Measurements from ENCODE around the gene TMEM214.

The TMEM214 gene

GRCh38 chr2:27032495-27033252 is at the start of gene TMEM214:
TMEM214 (plus strand) TSS chr2:27032965; CDS start chr2:27033016, 51 bp downstream.
- peak; percentile 94 for DNase-seq

- no peak for DNase-seq
Measured at GRCh38 chr2:26983746-26984145, 49.0 kb upstream of the TMEM214 start.

- no peak for DNase-seq
Measured at GRCh38 chr2:26985807-26986206, 47.0 kb upstream of the TMEM214 start.

- no peak for DNase-seq
Measured at GRCh38 chr2:26986576-26986975, 46.2 kb upstream of the TMEM214 start.

- DNase-seq: peak; percentile 53
Measured at GRCh38 chr2:26988058-26988860, 44.5 kb upstream of the TMEM214 start.

GRCh38 chr2:26989156-26989555 is 43.6 kb upstream of the TMEM214 start:
- DNase-seq: no peak

- DNase-seq: no peak
Measured at GRCh38 chr2:26991717-26992116, 41.0 kb upstream of the TMEM214 start.

GRCh38 chr2:26993768-26994167 is 39.0 kb upstream of the TMEM214 start:
- DNase-seq: no peak

GRCh38 chr2:26994983-26995382 is 37.8 kb upstream of the TMEM214 start:
- no peak for DNase-seq

GRCh38 chr2:26997394-26997793 is 35.4 kb upstream of the TMEM214 start:
- DNase-seq: peak; percentile 46

GRCh38 chr2:26998323-26998722 is 34.4 kb upstream of the TMEM214 start:
- no peak for DNase-seq

- DNase-seq: no peak
Measured at GRCh38 chr2:27000228-27000627, 32.5 kb upstream of the TMEM214 start.

- DNase-seq: no peak
Measured at GRCh38 chr2:27000995-27001394, 31.8 kb upstream of the TMEM214 start.

- no peak for DNase-seq
Measured at GRCh38 chr2:27001950-27002349, 30.8 kb upstream of the TMEM214 start.

GRCh38 chr2:27003007-27003406 is 29.8 kb upstream of the TMEM214 start:
- DNase-seq: no peak

- no peak for DNase-seq
Measured at GRCh38 chr2:27003857-27004256, 28.9 kb upstream of the TMEM214 start.

- no peak for DNase-seq
Measured at GRCh38 chr2:27006602-27007415, 26.0 kb upstream of the TMEM214 start.

GRCh38 chr2:27007416-27008374 is 25.1 kb upstream of the TMEM214 start:
- no peak for DNase-seq

- no peak for DNase-seq
Measured at GRCh38 chr2:27008678-27009077, 24.1 kb upstream of the TMEM214 start.

- no peak for DNase-seq
Measured at GRCh38 chr2:27009083-27009482, 23.7 kb upstream of the TMEM214 start.

- no peak for DNase-seq
Measured at GRCh38 chr2:27009716-27010115, 23.0 kb upstream of the TMEM214 start.

- no peak for DNase-seq
Measured at GRCh38 chr2:27010139-27010538, 22.6 kb upstream of the TMEM214 start.

All from eye (tissue), 1 donor.